Renal cortical epithelial cell (primary cell): ENCODE measurements around the gene VSIG4. TPM values are rescaled to one million over a fixed set of nuclear protein-coding genes. Genes with fewer than 3 reads are reported as not detected.

Experiments used
- DNase-seq: peaks from one replicate; pipeline ENCODE4 v3.0.0-alpha.2; 2011; ENCODE audit warnings: low read depth
- total RNA-seq: library from RNA; depleted of rRNA; stranded (reverse); fragments of >200 nt; gene quantifications from 2 replicates; pipeline ENCODE4 v1.2.3, GENCODE V29; 2014

VSIG4 gene
- total RNA-seq, 1 donor from 2014 or later: not detected

DNA sequence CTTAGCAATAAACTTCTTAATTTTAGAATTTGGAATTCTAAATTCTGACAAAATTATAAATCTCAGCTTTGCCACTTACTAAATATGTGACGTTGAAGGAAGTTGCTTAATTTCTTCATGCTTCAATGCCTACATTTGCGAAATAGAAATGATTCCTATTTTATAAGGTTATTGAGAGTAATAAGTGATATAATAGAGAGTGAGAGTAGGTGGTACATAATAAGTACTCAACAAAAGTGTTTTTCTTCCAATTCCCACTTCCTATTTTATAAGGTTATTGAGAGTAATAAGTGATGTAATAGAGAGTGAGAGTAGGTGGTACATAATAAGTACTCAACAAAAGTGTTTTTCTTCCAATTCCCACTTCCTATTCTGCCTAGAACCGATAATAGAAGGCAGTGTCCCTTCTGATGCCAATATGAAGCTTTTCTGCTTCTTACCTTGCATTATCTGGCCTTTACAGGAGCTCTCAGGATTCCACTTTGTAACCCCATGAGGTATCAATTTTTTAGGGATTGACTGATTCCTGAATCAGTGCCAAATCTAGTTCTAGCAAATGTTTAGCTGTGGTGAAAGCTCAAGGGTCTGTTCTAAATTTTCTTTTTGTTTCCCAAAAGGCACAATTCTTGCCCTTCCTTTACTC lies 31.4 kb downstream of the VSIG4 start:
- no peak for DNase-seq

DNA sequence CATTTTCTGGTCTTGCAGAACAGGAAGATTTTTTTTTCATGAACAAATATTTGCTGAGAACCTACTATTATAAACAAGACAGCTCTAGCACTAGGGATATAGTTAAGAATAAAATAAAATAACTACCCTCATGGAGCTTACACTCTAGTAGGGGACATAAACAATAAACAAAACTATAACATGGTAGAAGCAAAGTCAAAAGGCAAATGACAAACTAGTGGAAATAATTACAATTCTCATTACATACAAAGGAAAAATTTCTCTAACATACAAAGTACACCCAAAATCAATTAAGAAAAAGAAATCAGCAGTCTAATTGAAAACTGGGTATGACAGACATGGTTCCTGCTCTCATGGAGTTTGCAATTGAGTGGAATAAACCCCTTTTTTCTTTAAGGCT lies 32.0 kb downstream of the VSIG4 start:
- DNase-seq: no peak

GRCh38 chrX:66005830-66006449 lies 33.9 kb downstream of the VSIG4 start:
- DNase-seq: no peak

GRCh38 chrX:66004928-66005829 lies 34.7 kb downstream of the VSIG4 start:
- no peak for DNase-seq

DNA sequence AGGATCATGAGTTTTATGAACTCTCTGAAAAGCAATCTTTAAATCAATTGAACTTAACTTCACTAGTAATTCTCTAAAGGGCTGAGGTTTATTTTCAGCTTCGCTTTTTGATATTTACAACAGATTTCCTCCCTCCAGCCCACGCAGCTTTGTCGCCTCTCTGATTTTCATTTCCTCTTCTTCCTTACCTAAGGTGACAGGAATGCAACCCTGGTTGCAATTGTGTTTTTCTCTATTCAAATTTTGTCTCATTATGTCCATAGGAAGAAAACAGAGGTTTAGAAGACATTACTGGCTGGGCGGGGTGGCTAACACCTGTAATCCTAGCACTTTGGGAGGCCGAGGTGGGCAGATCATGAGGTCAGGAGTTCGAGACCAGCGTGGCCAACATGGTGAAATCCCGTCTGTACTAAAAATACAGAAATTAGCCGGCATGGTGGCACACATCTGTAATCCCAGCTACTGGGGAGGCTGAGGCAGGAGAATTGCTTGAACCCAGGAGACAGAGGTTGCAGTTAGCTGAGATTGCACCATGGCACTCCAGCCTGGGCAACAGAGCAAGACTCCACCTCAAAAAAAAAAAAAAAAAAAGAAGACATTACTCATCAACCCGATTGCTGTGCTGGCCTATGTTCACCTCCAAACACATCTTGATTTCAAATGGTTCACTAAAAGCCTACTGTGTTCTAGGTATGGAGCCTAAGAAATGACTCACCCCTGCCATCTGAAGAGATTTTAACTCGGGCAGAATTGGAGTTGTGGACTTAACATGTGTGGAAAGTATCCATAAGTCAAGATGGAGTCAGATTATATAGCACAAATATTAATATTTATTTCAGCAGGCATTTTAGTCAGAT lies 36.8 kb downstream of the VSIG4 start:
- DNase-seq: no peak

- DNase-seq: no peak
Observed at GRCh38 chrX:66001596-66001995, 38.3 kb downstream of the VSIG4 start.

DNA sequence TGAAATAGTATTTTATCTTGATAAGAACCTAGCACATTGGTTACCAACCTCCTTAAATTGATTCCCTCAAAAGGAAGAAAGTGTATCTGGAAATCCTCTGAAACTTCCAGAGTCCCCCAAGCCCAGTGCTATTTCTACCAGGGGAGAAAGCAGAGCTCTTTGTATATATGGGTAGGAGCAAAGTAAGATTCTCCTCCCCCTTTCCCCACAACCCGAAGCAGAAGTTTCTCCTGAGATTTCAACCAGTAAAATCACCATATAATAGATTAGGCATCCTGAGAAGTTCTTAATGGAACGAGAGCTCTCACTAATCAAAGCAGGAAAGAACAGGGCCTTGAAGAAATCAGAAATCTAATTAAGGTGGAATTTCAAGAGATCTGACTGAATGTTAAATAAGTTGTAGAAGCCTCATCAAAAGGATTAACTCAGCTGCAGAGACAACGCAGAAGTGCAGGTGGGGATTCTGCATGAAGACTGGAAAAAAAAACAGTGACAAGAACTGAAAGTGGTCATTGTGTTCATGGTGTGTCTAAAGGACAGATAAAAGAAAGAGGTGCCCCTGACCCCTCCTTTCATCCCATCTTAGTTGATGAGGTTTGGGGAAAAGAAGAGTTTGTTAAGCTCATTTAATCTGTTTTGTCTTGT lies 39.1 kb downstream of the VSIG4 start:
- DNase-seq: no peak

DNA sequence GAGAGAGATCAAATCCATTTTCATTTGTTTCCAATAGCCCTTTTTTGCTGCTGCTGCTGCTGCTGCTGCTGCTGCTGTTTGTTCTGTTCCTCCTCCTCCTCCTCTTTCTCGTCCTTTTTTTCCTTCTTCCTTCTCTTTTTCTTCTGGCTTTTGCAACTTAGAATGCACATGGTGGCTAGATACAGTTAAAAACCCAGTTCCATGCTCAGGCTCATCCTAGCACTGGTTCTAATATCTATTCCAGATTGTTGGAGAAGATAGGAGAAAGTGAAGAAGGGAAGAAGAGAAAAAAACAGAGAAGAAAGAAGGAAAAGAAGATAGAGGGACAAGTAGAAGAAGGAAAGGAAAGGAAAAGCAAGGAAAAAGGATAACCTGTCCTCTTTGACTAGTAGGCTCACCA lies 39.7 kb downstream of the VSIG4 start:
- DNase-seq: no peak

GRCh38 chrX:65999563-66000148 lies 40.2 kb downstream of the VSIG4 start:
- no peak for DNase-seq

GRCh38 chrX:65999029-65999562 lies 40.8 kb downstream of the VSIG4 start:
- no peak for DNase-seq

DNA sequence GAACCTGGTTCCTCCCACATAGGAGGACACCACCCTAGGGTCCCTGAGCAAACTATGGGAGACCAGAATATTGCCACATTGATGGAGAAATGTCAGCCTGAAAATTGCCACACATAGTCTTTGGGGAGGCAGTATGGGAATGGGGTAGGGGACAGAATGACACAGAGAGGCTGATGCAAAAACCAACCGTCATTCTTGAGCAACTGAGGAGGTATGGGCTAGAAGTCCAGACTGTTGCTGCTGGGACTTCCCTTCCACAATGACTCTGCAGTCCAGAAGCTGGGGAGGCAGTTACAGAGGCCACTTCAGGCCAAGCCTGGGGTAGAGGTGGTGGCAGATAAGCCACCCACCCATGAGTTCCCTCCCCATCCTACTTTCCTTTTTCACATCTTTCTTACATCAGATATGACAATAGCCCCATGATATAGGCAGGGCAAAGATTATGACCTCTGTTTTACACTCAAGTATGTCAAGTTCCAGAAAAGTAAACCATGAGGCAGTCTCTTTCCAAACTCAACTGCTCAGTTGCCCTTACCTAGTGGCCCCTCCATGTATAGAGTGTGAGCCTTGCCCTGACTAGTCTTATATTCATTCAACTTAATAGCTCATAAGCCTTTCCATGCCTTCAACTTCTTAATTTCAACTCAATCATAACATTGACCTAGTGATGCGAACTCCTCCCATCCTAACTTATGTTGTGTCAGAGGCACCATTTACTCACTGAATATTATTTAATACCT lies 41.7 kb downstream of the VSIG4 start:
- no peak for DNase-seq

- DNase-seq: no peak
Observed at GRCh38 chrX:65994519-65995506, 45.1 kb downstream of the VSIG4 start.

DNA sequence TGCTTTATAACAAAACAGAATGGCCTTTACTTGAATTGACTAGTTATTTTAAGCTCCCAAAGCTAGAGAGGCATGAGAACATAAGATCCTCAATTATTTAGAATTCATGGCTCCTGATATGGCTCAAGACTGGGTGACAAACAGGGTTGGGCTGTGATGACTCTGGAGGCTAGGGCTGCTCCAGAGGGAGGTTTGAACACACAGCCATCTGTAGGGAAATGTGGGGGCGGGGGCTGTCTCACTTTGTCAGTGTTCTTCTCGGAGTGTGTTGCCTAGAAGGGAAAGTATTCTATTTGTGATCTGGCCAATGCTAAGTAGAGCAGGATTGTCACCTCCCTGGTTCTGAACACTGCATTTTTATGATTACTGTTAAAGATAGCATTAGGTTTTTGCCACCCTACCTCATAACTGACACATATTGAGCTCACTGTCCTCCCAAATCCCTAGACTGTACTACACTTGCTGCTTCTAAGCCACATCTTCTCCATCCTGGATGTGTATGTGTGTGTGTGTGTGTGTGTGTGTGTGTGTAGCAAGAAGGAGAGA lies 45.9 kb downstream of the VSIG4 start:
- DNase-seq: no peak

DNA sequence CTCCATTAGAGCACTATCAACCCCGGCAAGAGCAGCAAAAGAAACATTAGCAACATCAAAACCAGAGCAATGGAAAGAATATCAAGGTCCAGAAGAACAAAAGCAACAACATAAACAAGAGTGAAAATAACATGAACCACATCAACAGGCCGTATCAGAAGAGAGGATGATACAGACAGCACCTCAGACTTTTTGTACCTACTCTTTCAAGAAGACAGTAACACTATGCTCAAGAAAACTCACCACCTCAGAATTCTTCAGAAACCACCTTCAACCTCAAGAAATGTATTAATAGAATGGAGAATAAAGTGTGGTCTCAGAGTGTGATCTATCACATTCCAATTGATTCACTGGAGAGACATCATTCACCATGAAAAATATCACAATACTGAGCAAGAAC lies 46.5 kb downstream of the VSIG4 start:
- DNase-seq: no peak

GRCh38 chrX:65990702-65991101 lies 49.2 kb downstream of the VSIG4 start:
- no peak for DNase-seq

GRCh38 chrX:65987811-65988210 lies 52.1 kb downstream of the VSIG4 start:
- no peak for DNase-seq

DNA sequence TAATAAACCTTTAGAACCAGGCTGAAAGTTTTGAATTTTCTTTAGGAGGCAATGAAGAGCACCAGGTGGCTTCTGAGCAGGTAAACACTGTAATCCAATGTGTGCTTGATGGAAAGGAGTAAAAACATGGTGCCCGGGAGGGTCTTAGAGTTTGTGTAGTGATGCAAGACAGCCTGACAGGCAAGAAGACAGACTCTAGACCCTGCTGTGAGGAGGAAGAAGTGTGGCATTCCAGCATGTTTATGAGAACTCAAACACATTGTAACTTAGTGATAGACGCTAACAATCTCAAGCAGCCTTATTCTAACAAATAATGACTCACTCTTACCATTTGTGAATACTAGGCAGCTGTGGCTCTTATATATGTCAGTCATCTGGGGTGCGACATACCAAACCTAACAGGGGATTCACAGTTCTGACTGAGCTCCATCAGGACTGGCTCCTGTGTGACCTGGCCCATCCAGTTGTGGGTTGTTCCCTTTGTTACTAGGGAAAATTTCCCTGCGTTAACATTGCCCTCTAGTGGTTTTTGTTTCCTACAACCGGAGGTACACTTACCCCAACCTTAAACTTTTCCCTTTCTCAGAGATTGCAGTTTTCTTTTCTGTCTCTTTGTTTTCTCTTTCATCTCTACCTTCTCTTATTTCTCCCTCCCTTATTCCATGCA lies 53.8 kb downstream of the VSIG4 start:
- peak; percentile 46 for DNase-seq

DNA sequence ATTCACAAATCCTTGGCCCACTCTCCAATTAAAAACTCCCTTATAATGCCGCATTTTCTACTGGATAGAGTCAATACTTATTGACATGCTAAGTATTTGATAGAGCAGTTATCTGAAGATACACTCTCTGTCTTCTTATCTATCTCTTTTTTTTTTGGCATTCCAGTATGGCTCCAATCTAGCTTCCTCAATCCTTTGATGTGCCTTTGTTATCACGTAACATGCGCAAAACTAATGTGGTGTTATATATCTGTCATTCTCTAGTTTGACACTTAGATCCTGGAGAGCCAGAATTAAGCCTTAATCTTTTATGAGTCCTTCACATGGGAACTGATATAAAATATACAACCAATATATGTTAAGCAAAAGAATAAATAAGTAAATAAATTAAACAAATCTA lies 54.7 kb downstream of the VSIG4 start:
- no peak for DNase-seq
